GM19351 (cell line): Measurements from ENCODE around the gene CEACAM16.

Experiments
- ATAC-seq: cut with Tn5 transposase; IDR thresholded peaks from one replicate; pipeline ENCODE4 v1.9.1; 2021; ENCODE audit warnings: mild to moderate bottlenecking, moderate library complexity; ENCODE audit not compliant: unreplicated experiment

The CEACAM16 gene

GRCh38 chr19:44745341-44745831 lies 46.4 kb downstream of the CEACAM16 start:
- ATAC-seq: no peak

GRCh38 chr19:44745887-44746600 lies 47.1 kb downstream of the CEACAM16 start:
- no peak for ATAC-seq

- ATAC-seq: no peak
Measured at GRCh38 chr19:44746616-44746945, 47.6 kb downstream of the CEACAM16 start.

- ATAC-seq: no peak
Measured at GRCh38 chr19:44746946-44747738, 48.2 kb downstream of the CEACAM16 start.

- ATAC-seq: no peak
Measured at GRCh38 chr19:44747739-44748425, 48.9 kb downstream of the CEACAM16 start.

- ATAC-seq: no peak
Measured at GRCh38 chr19:44748426-44749254, 49.7 kb downstream of the CEACAM16 start, which contains the start of gene BCL3. Gene BCL3, plus strand, starts transcription at chr19:44748708. Its CDS starts 83 bp downstream, at chr19:44748791.

GRCh38 chr19:44749292-44749691 lies 50.3 kb downstream of the CEACAM16 start:
- no peak for ATAC-seq

- no peak for ATAC-seq
Measured at GRCh38 chr19:44749994-44750393, 51.0 kb downstream of the CEACAM16 start.

- ATAC-seq: no peak
Measured at GRCh38 chr19:44752123-44752815, 53.3 kb downstream of the CEACAM16 start.

GRCh38 chr19:44752816-44753625 lies 54.1 kb downstream of the CEACAM16 start:
- peak; percentile 70 for ATAC-seq

GRCh38 chr19:44753626-44753931 lies 54.6 kb downstream of the CEACAM16 start:
- no peak for ATAC-seq

- ATAC-seq: peak; percentile 35
Measured at GRCh38 chr19:44753932-44754749, 55.2 kb downstream of the CEACAM16 start.

GRCh38 chr19:44754750-44755080 lies 55.8 kb downstream of the CEACAM16 start:
- ATAC-seq: no peak

GRCh38 chr19:44755219-44755618 lies 56.3 kb downstream of the CEACAM16 start:
- ATAC-seq: no peak

GRCh38 chr19:44756089-44756562 lies 57.2 kb downstream of the CEACAM16 start:
- no peak for ATAC-seq

GRCh38 chr19:44757057-44757734 lies 58.2 kb downstream of the CEACAM16 start:
- no peak for ATAC-seq

- no peak for ATAC-seq
Measured at GRCh38 chr19:44757735-44758505, 59.0 kb downstream of the CEACAM16 start.
